Colonic mucosa (tissue), 4 donors: ENCODE measurements around the gene DDX55. TPM values are rescaled to one million over a fixed set of nuclear protein-coding genes. Genes with fewer than 3 reads are reported as not detected.

Experiments
- DNase-seq: peaks from one replicate; pipeline ENCODE4 v3.0.0-alpha.2; 2020
- H3K27ac ChIP-seq: fragments of 200-600 bp; one replicate; pipeline ENCODE4 v1.8.0; 2021
- H3K27me3 ChIP-seq: fragments of 200-600 bp; one replicate; pipeline ENCODE4 v1.8.0; 2021
- H3K36me3 ChIP-seq: fragments of 200-600 bp; one replicate; pipeline ENCODE4 v1.8.0; 2021
- H3K4me1 ChIP-seq: fragments of 200-600 bp; one replicate; pipeline ENCODE4 v1.8.0; 2021; ENCODE audit warnings: mild to moderate bottlenecking
- H3K4me3 ChIP-seq: fragments of 200-600 bp; one replicate; pipeline ENCODE4 v1.8.0; 2021
- H3K9ac ChIP-seq, 2 donors: one replicate each; pipeline ENCODE4 v1.7.0; 2013; ENCODE audit warnings: control low read depth in 2 of 2, low read depth in 2 of 2, low read length in 2 of 2
- H3K9me3 ChIP-seq: fragments of 200-600 bp; one replicate; pipeline ENCODE4 v1.8.0; 2021
- CTCF ChIP-seq: fragments of 200-600 bp; IDR thresholded peaks from one replicate; pipeline ENCODE4 v1.8.0; 2022; ENCODE audit warnings: antibody characterized with exemption, mild to moderate bottlenecking
- intact Hi-C: fragments of 100-400 bp; cut with DNase I; formaldehyde crosslinking; loops from one replicate; pipeline ENCODE4 v1.14.1; 2022
- total RNA-seq, 2 donors: library from RNA; stranded (reverse); fragmentation: NEBNext Ultra II Directional in 1 of 2; extraction: Animal tissue kit (Norgen Biotek cat#: 25700) in 1 of 2; gene quantifications; one replicate each; pipeline ENCODE4 v1.2.1, GENCODE V29; 2021
- donor health status: healthy.
- donor health status: DM: no; HTN: no; CAD: no.
- donor health status: DM: no; HTN: no; CAD: no.

The DDX55 gene
- total RNA-seq, 2 donors from 2014 or later, result 8.1 to 19.7 TPM

- Histone ChIP-seq H3K4me1 (no peaks in the 10 kb centered on the region), H3K9me3 (no peaks in the 10 kb centered on the region), H3K27me3 (no peaks in the 10 kb centered on the region), H3K9ac (no peak overlapping the region), H3K36me3 (peaks cover 8% of the 10 kb centered on the region), H3K4me3 (no peak overlapping the region), H3K27ac (no peak overlapping the region)
- DNase-seq, result no peak
- intact Hi-C loops, result no loop called here
- no peak for TF ChIP-seq CTCF
Measured at GRCh38 chr12:123648401-123648800, 46.5 kb downstream of the DDX55 start.

GRCh38 chr12:123654129-123654701, 52.3 kb downstream of the DDX55 start:
- H3K4me3 ChIP-seq, result no peak overlapping the region

GRCh38 chr12:123655420-123655819, 53.5 kb downstream of the DDX55 start:
- Histone ChIP-seq H3K9ac (no peak overlapping the region), H3K27ac (no peak overlapping the region), H3K36me3 (no peaks in the 10 kb centered on the region), H3K4me1 (no peaks in the 10 kb centered on the region), H3K4me3 (no peak overlapping the region), H3K9me3 (no peaks in the 10 kb centered on the region), H3K27me3 (no peaks in the 10 kb centered on the region)
- DNase-seq, result no peak
- no peak for TF ChIP-seq CTCF
- intact Hi-C loops, result no loop called here

More at GRCh38 chr12:123654129-123654701, 52.3 kb downstream of the DDX55 start:
- intact Hi-C loops, result no loop called here
- no peak for DNase-seq
- no peak overlapping the region for H3K9ac ChIP-seq
- no peak overlapping the region for H3K27ac ChIP-seq
- TF ChIP-seq CTCF, result no peak
- H3K36me3 ChIP-seq, result no peaks in the 10 kb centered on the region
- no peaks in the 10 kb centered on the region for H3K4me1 ChIP-seq
- H3K27me3 ChIP-seq, result no peaks in the 10 kb centered on the region
- H3K9me3 ChIP-seq, result no peaks in the 10 kb centered on the region

GRCh38 chr12:123656392-123656791, 54.5 kb downstream of the DDX55 start:
- no peak overlapping the region for H3K27ac ChIP-seq
- intact Hi-C loops, result no loop called here
- H3K36me3 ChIP-seq, result no peaks in the 10 kb centered on the region
- H3K27me3 ChIP-seq, result no peaks in the 10 kb centered on the region
- H3K9ac ChIP-seq, result no peak overlapping the region
- no peaks in the 10 kb centered on the region for H3K9me3 ChIP-seq
- no peak for DNase-seq
- no peaks in the 10 kb centered on the region for H3K4me1 ChIP-seq
- TF ChIP-seq CTCF, result no peak
- no peak overlapping the region for H3K4me3 ChIP-seq

- TF ChIP-seq CTCF, result no peak
- intact Hi-C loops, result no loop called here
- Histone ChIP-seq H3K4me1 (no peaks in the 10 kb centered on the region), H3K9me3 (no peaks in the 10 kb centered on the region), H3K36me3 (no peaks in the 10 kb centered on the region), H3K27me3 (no peaks in the 10 kb centered on the region), H3K27ac (no peak overlapping the region), H3K4me3 (no peak overlapping the region), H3K9ac (no peak overlapping the region)
- no peak for DNase-seq
Measured at GRCh38 chr12:123657211-123657610, 55.3 kb downstream of the DDX55 start.
